Peyer's patch (tissue), 4 donors: ENCODE results near the gene ALKBH1.

Source experiments
- CTCF ChIP-seq, 6 experiments: fragments of 450-650 bp in 4 of 6; fragments of 200-600 bp in 2 of 6; sonication (generic) in 1 of 6; IDR thresholded peaks; one replicate each; pipeline ENCODE4 v1.5.1; 2017 to 2019; ENCODE audit warnings: antibody characterized with exemption in 6 of 6, mild to moderate bottlenecking in 3 of 6, moderate library complexity in 1 of 6
- POLR2A ChIP-seq, 2 donors: fragments of 450-650 bp; IDR thresholded peaks; one replicate each; pipeline ENCODE4 v1.5.1; 2017; ENCODE audit warnings: antibody characterized with exemption in 2 of 2, mild to moderate bottlenecking in 2 of 2, moderate library complexity in 2 of 2

- TF ChIP-seq CTCF (IDR thresholded peaks at IDR 0.05) (no peak), POLR2A (IDR thresholded peaks at IDR 0.05) (no peak)
Observed at GRCh38 chr14:77654001-77654441, 53.8 kb downstream of the ALKBH1 start.
